Suprapubic skin (tissue), 4 donors: ENCODE results near the gene GSN.

Experiments used
- POLR2A ChIP-seq, 2 donors: fragments of 450-650 bp; IDR thresholded peaks; one replicate each; pipeline ENCODE4 v1.6.1; 2017; ENCODE audit warnings: antibody characterized with exemption in 2 of 2, mild to moderate bottlenecking in 2 of 2, moderate library complexity in 2 of 2
- POLR2AphosphoS5 ChIP-seq, 3 donors: sonication (generic); formaldehyde crosslinking; IDR thresholded peaks; one replicate each; pipeline ENCODE4 v1.6.1; 2017; ENCODE audit warnings: antibody characterized with exemption in 3 of 3
- TF ChIP-seq, protein P1 (sequence below), 2 donors: fragments of 200-600 bp in 1 of 2; fragments of 450-650 bp in 1 of 2; sonication (generic) in 1 of 2; IDR thresholded peaks; one replicate each; pipeline ENCODE4 v1.5.1; 2016 to 2019; ENCODE audit warnings: antibody characterized with exemption in 2 of 2, mild to moderate bottlenecking in 1 of 2, moderate library complexity in 1 of 2

DNA sequence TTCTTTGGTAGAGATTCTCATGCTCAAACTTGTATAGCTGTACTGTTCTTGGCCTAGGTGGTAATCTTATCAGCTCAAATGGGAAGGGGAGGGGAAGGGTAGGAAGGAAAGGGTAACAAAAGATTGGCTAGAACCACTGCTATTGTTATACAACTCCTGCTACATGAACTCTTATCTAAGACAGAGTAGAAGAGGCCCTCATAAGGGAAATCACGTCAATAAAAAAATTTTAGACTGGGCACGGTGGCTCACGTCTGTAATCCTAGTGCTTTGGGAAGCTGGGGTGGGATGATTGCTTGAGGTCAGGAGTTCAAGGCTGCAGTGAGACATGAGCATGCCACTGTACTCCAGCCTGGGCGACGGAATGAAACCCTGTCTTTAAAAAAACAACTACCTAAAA lies 86.2 kb downstream of the GSN start:
- TF ChIP-seq, protein P1, sequence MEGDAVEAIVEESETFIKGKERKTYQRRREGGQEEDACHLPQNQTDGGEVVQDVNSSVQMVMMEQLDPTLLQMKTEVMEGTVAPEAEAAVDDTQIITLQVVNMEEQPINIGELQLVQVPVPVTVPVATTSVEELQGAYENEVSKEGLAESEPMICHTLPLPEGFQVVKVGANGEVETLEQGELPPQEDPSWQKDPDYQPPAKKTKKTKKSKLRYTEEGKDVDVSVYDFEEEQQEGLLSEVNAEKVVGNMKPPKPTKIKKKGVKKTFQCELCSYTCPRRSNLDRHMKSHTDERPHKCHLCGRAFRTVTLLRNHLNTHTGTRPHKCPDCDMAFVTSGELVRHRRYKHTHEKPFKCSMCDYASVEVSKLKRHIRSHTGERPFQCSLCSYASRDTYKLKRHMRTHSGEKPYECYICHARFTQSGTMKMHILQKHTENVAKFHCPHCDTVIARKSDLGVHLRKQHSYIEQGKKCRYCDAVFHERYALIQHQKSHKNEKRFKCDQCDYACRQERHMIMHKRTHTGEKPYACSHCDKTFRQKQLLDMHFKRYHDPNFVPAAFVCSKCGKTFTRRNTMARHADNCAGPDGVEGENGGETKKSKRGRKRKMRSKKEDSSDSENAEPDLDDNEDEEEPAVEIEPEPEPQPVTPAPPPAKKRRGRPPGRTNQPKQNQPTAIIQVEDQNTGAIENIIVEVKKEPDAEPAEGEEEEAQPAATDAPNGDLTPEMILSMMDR (IDR thresholded peaks at IDR 0.05), result no peak
- TF ChIP-seq POLR2AphosphoS5 (IDR thresholded peaks at IDR 0.05) (no peak), POLR2A (IDR thresholded peaks at IDR 0.05) (no peak)
